Keratinocyte (primary cell): Measurements from ENCODE around the gene ATG2B. TPM values are rescaled to one million over a fixed set of nuclear protein-coding genes. Genes with fewer than 3 reads are reported as not detected.

Experiments used
- DNase-seq: peaks from one replicate; pipeline ENCODE4 v3.0.0-alpha.2; 2011; ENCODE audit warnings: low read depth, missing footprints, low spot score
- FAIRE-seq: peaks from 2 replicates; lab custom pipeline; 2011; peaks lifted over from hg19 to GRCh38; lab: Jason Lieb, UNC
- H2AFZ ChIP-seq: 2 replicates; pipeline ENCODE4 v1.6.0; 2012; ENCODE audit warnings: low read length, control low read depth, inconsistent platforms; ENCODE audit not compliant: control insufficient read depth
- H3K27ac ChIP-seq: 2 replicates; pipeline ENCODE4 v1.5.1; 2011; ENCODE audit warnings: low read length; ENCODE audit not compliant: control insufficient read depth, insufficient read depth
- H3K27me3 ChIP-seq: 3 replicates; pipeline ENCODE4 v1.6.0; 2011; ENCODE audit warnings: low read length; ENCODE audit not compliant: control insufficient read depth, insufficient read depth; ENCODE audit errors: extremely low read depth
- H3K36me3 ChIP-seq, 2 experiments: 2 replicates in 1 of 2; 3 replicates in 1 of 2; pipeline ENCODE4 v1.5.1; 2011; ENCODE audit warnings: low read length in 2 of 2, mild to moderate bottlenecking in 1 of 2; ENCODE audit not compliant: control insufficient read depth in 2 of 2, insufficient read depth in 2 of 2; ENCODE audit errors: extremely low read depth in 1 of 2
- H3K4me1 ChIP-seq: 3 replicates; pipeline ENCODE4 v1.5.1; 2011; ENCODE audit warnings: low read length; ENCODE audit not compliant: control insufficient read depth, insufficient read depth; ENCODE audit errors: extremely low read depth
- H3K4me2 ChIP-seq: 3 replicates; pipeline ENCODE4 v1.6.0; 2011; ENCODE audit warnings: low read depth, low read length; ENCODE audit not compliant: control insufficient read depth, insufficient read depth; ENCODE audit errors: extremely low read depth
- H3K4me3 ChIP-seq, 3 experiments: fragments of 200-600 bp in 1 of 3; sonication (generic) in 1 of 3; 2 replicates in 2 of 3; 3 replicates in 1 of 3; pipeline ENCODE4 v1.5.1; 2011 to 2016; ENCODE audit warnings: low read length in 3 of 3, mild to moderate bottlenecking in 3 of 3, control low read depth in 2 of 3, inconsistent platforms in 1 of 3, low read depth in 1 of 3, mixed read lengths in 1 of 3, mixed run types in 1 of 3, moderate library complexity in 1 of 3; ENCODE audit not compliant: control insufficient read depth in 2 of 3, insufficient read depth in 2 of 3; ENCODE audit errors: extremely low read depth in 1 of 3
- H3K79me2 ChIP-seq: 2 replicates; pipeline ENCODE4 v1.6.0; 2012; ENCODE audit warnings: low read length; ENCODE audit not compliant: control insufficient read depth, insufficient read depth
- H3K9ac ChIP-seq: 3 replicates; pipeline ENCODE4 v1.6.0; 2011; ENCODE audit warnings: low read length; ENCODE audit not compliant: control insufficient read depth, insufficient read depth; ENCODE audit errors: extremely low read depth
- H3K9me1 ChIP-seq: 3 replicates; pipeline ENCODE4 v1.6.0; 2011; ENCODE audit warnings: low read length; ENCODE audit not compliant: control insufficient read depth, insufficient read depth; ENCODE audit errors: extremely low read depth
- H3K9me3 ChIP-seq: 2 replicates; pipeline ENCODE4 v1.5.1; 2012; ENCODE audit warnings: low read depth, low read length; ENCODE audit not compliant: control insufficient read depth
- H4K20me1 ChIP-seq: 3 replicates; pipeline ENCODE4 v1.6.0; 2011; ENCODE audit warnings: low read length; ENCODE audit not compliant: control insufficient read depth, insufficient read depth; ENCODE audit errors: extremely low read depth
- CTCF ChIP-seq, 3 experiments: IDR thresholded peaks in 1 of 3; conservative IDR thresholded peaks in 1 of 3; optimal IDR thresholded peaks in 1 of 3; 2 replicates in 2 of 3; 3 replicates in 1 of 3; pipeline versions ENCODE3 to v1.5.1; 2011; ENCODE audit warnings: low read length in 3 of 3, mild to moderate bottlenecking in 3 of 3, moderate library complexity in 2 of 3, control low read depth in 1 of 3, inconsistent platforms in 1 of 3; ENCODE audit not compliant: insufficient read depth in 2 of 3; ENCODE audit errors: extremely low read depth in 1 of 3
- EZH2 ChIP-seq: IDR thresholded peaks from one replicate; pipeline ENCODE4 v1.6.1; 2012; ENCODE audit warnings: inconsistent platforms, mild to moderate bottlenecking, low read length, moderate library complexity
- dilution Hi-C: fragments of 300-500 bp; cut with MboI; formaldehyde crosslinking; loops from one replicate; pipeline ENCODE4 v1.7.0; 2020; ENCODE audit warnings: low sequenced_read_pairs; ENCODE audit not compliant: extremely low pct_ligation_motif_present
- polyA plus RNA-seq, 5 experiments: library from polyadenylated mRNA; depleted of rRNA in 3 of 5; stranded (reverse) in 3 of 5; stranded (forward) in 1 of 5; unstranded in 1 of 5; fragments of >200 nt; gene quantifications; 1 replicate in 1 of 5; 2 replicates in 3 of 5; 3 replicates in 1 of 5; pipeline versions ENCODE4 v1.2.1 to v1.2.3, GENCODE V29; 2011 to 2012; ENCODE audit warnings: missing spikeins in 2 of 5, low read depth in 1 of 5, low replicate concordance in 1 of 5

The ATG2B gene
- polyA plus RNA-seq, 1 donor (not counting 4 experiments of a cell fraction or from before 2014, with no cell fraction given), result 11.4 TPM

- FAIRE-seq, result no peak
Measured at GRCh38 chr14:96243785-96244184, 119.4 kb downstream of the ATG2B start.

GRCh38 chr14:96242126-96242525, 121.0 kb downstream of the ATG2B start:
- H3K9me1 ChIP-seq, result no peaks in the 10 kb centered on the region
- no peaks in the 10 kb centered on the region for H3K9me3 ChIP-seq
- DNase-seq (no peak), FAIRE-seq (no peak)
- no peak overlapping the region for H2AFZ ChIP-seq
- TF ChIP-seq CTCF (optimal IDR thresholded peaks at IDR 0.05 in 1 of 3, IDR thresholded peaks at IDR 0.05 in 1 of 3, conservative IDR thresholded peaks at IDR 0.05 in 1 of 3; ENCODE audit: extremely low read depth in 1 of 3, insufficient read depth in 2 of 3, low read length in 3 of 3), result no peak
- TF ChIP-seq EZH2, result no peak
- H4K20me1 ChIP-seq, result peaks cover 5% of the 10 kb centered on the region
- H3K79me2 ChIP-seq, result no peaks in the 10 kb centered on the region
- H3K4me3 ChIP-seq, result no peak overlapping the region
- H3K4me1 ChIP-seq, result peaks cover 8% of the 10 kb centered on the region
- H3K9ac ChIP-seq, result no peak overlapping the region
- H3K27ac ChIP-seq, result no peak overlapping the region
- no peak overlapping the region for H3K4me2 ChIP-seq
- peaks cover 26 to 41% of the 10 kb centered on the region in 2 experiments for H3K36me3 ChIP-seq
- dilution Hi-C loops, result no loop called here
- no peaks in the 10 kb centered on the region for H3K27me3 ChIP-seq

More at GRCh38 chr14:96243785-96244184, 119.4 kb downstream of the ATG2B start:
- Histone ChIP-seq H3K9me3 (no peaks in the 10 kb centered on the region), H3K36me3 (peaks cover 20 to 30% of the 10 kb centered on the region in 2 experiments), H3K4me2 (no peak overlapping the region), H3K9me1 (no peaks in the 10 kb centered on the region), H3K9ac (no peak overlapping the region), H3K4me3 (no peak overlapping the region), H3K27me3 (no peaks in the 10 kb centered on the region), H4K20me1 (peaks cover 5% of the 10 kb centered on the region), H3K27ac (no peak overlapping the region), H3K4me1 (peaks cover 8% of the 10 kb centered on the region), H2AFZ (no peak overlapping the region), H3K79me2 (no peaks in the 10 kb centered on the region)
- no peak for DNase-seq
- no peak for TF ChIP-seq CTCF (optimal IDR thresholded peaks at IDR 0.05 in 1 of 3, IDR thresholded peaks at IDR 0.05 in 1 of 3, conservative IDR thresholded peaks at IDR 0.05 in 1 of 3; ENCODE audit: extremely low read depth in 1 of 3, insufficient read depth in 2 of 3, low read length in 3 of 3)
- no peak for TF ChIP-seq EZH2
- dilution Hi-C loops, result no loop called here
